HG03575 (cell line): ENCODE measurements around the gene KLF3.

Source experiments
- ATAC-seq: cut with Tn5 transposase; IDR thresholded peaks from one replicate; pipeline ENCODE4 v1.9.1; 2021; ENCODE audit not compliant: unreplicated experiment, insufficient number of reproducible peaks, low FRiP score; ENCODE audit errors: extremely low read depth

The KLF3 gene

DNA sequence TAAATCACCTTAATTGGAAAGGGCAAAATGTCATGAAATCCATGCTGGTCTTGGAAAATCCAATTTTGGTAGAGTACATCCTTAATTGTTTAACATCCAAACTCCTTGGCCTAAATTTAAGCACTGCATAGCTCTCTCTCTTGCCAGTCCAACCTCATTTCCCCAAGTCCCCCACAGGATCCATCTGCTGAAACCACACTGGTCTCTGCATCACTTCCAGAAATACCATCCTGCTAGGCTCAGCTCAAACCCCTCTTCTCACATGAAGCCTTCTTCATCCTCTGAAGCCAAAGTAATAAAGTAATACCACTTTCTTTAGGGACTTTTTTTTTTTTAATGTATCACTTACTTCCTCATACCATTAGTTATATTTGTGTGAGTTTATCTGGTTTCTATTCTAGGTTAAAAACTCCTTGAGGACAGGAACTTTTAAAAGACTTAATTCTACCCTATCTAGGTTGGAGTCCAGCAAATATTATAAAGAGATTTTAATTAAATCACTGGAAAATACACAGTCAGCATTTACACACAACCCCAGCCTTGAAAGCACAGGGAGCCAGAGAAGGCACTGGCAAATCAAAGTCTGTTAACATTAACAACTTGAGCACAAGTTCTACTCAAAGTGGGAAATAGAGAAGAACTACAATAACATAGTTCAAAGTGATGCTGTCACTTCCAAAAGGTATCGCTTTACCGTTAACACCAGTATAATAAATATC is 16.7 kb upstream of the KLF3 start:
- ATAC-seq, result no peak

- ATAC-seq, result no peak
These were observed 13.9 kb upstream of the KLF3 start for GRCh38 chr4:38650133-38650532.

GRCh38 chr4:38654273-38654672 is 9.7 kb upstream of the KLF3 start:
- ATAC-seq, result no peak

DNA sequence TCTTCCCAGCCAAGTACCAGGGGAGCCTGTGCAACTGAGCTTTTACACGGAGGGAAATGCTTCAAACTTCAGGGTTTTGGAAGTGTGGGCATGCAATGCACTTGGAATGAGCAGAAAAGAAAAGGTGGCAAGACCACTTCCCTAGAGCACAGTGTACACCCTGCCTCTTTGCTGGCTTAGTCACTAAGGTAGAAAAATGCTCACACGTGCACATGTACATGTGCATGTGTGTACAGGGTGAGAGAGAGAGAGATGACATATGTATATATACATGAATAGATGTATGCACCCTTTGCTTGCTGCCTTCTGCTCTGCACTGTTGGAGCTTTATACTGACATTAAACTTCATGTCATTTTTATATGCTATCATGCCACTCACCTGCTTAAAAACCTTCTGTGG is 7.9 kb upstream of the KLF3 start:
- no peak for ATAC-seq

GRCh38 chr4:38659346-38659745 is 4.7 kb upstream of the KLF3 start:
- ATAC-seq, result no peak

DNA sequence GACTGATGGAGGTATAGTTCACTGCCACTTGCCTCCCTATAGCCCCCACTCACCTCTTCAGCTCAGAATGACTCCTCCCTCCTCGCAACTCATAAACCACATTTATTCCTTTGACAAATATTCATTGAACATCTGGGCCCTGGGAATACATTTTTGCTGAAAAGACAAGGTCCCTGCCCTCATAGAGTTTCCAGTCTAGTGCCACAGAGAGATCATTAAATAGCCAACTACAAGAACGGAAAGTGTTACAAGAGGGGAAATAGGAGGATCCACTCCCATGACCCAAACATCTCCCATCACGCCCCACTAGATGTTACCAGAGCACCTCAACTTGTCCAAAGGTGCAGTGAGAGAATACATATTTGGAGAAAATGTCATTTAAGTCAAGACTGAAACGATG is 3.2 kb upstream of the KLF3 start:
- ATAC-seq, result no peak

GRCh38 chr4:38661371-38661770 is 2.6 kb upstream of the KLF3 start:
- no peak for ATAC-seq

- no peak for ATAC-seq
These were observed 1.4 kb upstream of the KLF3 start for GRCh38 chr4:38662522-38663089.

DNA sequence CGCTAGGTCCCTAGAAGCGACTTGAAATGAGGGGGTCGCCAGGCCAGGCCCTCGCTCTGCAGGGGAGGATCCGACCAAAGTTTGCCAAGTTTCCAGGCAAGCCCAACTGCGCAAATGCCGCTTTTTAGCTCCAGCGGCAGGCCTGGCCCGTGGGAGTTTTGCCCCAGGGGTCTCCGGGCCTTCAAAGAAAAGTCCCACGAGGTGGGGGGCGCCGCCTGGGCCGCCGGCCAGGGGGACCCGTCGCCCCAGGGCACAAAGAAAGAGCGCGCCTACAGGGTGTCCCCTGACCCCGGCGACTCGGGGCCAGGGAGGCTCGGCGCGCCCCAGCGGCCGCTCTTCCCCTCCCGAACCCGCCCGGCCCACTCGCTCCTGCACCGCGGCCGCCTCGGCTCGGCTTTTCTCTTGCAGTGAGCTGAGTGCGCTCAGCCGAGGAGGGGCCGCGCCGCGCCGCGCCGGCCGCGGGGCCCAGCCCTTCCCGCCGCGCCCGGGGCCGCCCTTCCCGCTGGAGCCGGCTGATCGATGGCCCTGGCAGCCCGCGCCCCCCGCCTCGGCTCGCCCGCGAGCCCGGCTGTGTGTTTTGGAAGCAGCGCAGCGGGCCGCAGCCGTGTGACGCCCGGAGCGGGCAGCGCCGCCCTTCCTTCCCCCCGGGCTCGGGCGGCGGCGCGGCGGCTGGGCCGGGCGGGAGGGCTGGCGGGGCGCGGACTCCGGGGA is 754 bp upstream of the KLF3 start:
- ATAC-seq, result no peak

- no peak for ATAC-seq
These were observed 855 bp downstream of the KLF3 start for GRCh38 chr4:38664706-38665401.

GRCh38 chr4:38665551-38666411 is 1.8 kb downstream of the KLF3 start:
- ATAC-seq, result no peak

GRCh38 chr4:38666766-38667084 is 2.7 kb downstream of the KLF3 start:
- no peak for ATAC-seq

- ATAC-seq, result no peak
These were observed 3.3 kb downstream of the KLF3 start for GRCh38 chr4:38667085-38667893.

GRCh38 chr4:38668203-38668971 is 4.4 kb downstream of the KLF3 start:
- ATAC-seq, result no peak

DNA sequence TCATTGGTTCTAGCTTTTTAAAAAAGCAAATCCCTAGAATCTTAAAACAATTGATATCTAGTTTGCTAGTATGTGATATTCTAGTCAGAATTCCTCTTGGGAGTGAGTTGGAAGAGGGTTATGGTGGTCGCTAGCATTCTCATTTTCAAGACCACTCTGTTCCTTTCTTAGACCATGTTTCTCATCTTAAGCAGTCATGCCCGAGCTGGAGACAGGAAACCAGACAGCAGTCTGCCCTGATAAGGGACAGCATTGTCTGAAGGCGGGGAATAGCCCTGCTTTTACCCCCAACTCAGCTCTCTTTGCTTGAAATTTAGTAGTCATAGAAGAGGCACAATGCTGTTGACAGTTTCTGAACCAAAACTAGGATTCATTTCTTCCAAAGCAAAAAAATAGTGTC is 5.2 kb downstream of the KLF3 start:
- no peak for ATAC-seq

- no peak for ATAC-seq
These were observed 6.3 kb downstream of the KLF3 start for GRCh38 chr4:38670109-38670901.
